ENCODE measurements around the gene SPATA16. TPM values are rescaled to one million over a fixed set of nuclear protein-coding genes. Genes with fewer than 3 reads are reported as not detected.

Gene SPATA16
- total RNA-seq, 1 donor from 2014 or later: not detected

DNA sequence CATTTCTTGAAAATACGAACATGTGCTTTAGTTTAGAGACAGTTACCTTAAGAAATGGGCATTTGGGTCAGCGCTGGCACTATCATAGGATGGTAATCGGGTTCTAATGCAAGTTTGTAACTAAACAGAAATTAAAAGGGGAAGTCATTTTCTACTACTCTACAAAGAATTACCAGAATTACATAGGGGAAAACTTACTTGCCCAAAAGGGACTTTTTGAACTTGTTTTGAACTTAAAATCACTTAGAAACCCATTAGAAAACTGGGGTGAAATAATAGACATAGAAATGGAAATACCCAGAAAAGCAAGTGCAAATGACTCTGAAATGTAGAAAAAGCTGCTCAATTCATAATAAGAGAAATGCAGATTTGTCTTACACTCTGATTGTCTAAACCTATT lies 44.9 kb downstream of the SPATA16 start:
- Mint-ChIP-seq H3K27me3 (no peaks in the 10 kb centered on the region), H3K27ac (no peak overlapping the region), H3K36me3 (ENCODE audit: low read depth) (no peaks in the 10 kb centered on the region), H3K4me1 (no peaks in the 10 kb centered on the region), H3K9me3 (no peaks in the 10 kb centered on the region), H3K4me3 (no peak overlapping the region)
- no peak for DNase-seq
- intact Hi-C loops (cut with micrococcal nuclease): no loop called here

DNA sequence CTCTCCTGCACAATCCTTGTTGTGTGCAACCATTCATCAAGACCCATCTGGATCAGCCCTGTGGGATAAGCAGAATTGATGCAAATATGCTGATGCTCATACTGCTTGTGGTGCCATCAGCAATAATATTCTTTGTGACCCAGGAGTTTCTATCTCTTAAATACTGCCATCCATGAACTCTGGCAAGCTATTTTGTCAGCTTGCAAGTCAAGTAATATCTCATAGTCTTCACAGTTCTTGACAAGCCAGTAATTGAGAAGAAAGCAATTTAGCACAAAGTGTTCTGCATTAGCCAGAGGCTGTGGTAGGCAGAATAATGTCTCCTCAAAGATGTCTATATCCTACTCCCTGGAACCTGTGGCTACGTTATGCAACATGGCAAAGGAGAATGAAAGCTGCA lies 49.0 kb downstream of the SPATA16 start:
- Mint-ChIP-seq H3K36me3 (ENCODE audit: low read depth) (no peaks in the 10 kb centered on the region), H3K4me3 (no peak overlapping the region), H3K27me3 (no peaks in the 10 kb centered on the region), H3K27ac (no peak overlapping the region), H3K9me3 (no peaks in the 10 kb centered on the region), H3K4me1 (no peaks in the 10 kb centered on the region)
- DNase-seq: no peak
- intact Hi-C loops (cut with micrococcal nuclease): no loop called here

DNA sequence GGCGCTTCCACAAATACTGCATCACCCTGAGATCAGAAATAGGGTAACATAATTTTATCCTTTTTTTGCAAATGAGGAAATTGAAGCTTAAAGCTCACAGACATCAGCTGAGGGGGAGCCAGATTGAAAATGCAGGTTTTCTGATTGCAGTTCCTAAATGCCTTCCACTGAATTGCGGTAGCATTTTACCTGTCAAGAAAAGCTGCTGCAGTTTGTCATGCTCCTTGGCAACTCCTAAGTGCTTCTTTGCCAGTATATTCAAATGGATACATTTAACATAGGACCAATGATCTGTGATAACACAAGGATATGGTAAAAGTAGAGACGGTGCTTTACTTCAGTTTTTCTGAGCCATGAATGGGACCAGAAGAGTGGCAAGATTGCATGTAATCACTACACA lies 50.5 kb downstream of the SPATA16 start:
- intact Hi-C loops (cut with micrococcal nuclease): no loop called here
- DNase-seq: no peak
- Mint-ChIP-seq H3K4me1 (no peaks in the 10 kb centered on the region), H3K27ac (no peak overlapping the region), H3K4me3 (no peak overlapping the region), H3K36me3 (ENCODE audit: low read depth) (no peaks in the 10 kb centered on the region), H3K27me3 (no peaks in the 10 kb centered on the region), H3K9me3 (no peaks in the 10 kb centered on the region)

DNA sequence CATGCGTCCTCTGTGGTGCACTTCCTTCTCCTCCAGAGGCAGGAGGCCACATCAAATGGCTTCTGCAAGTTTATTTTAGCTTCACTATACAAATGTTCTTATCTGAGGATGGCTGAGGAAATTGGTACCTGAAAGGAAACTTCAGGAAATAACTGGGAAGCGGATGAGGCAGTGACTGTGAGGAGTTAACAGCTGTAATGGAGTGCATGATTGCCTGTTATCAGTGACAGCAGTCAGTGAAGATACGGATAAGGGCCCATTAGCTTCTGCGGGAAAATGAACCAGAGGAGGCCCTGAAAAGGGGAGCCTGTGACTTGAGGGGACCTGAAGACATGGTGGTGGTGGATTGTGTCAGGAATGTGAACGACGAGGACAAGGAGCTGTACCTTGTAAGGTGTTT lies 51.8 kb downstream of the SPATA16 start:
- intact Hi-C loops (cut with micrococcal nuclease): no loop called here
- H3K9me3 Mint-ChIP-seq: no peaks in the 10 kb centered on the region
- no peaks in the 10 kb centered on the region for H3K4me1 Mint-ChIP-seq
- H3K36me3 Mint-ChIP-seq (ENCODE audit: low read depth): no peaks in the 10 kb centered on the region
- no peak for DNase-seq
- H3K4me3 Mint-ChIP-seq: no peak overlapping the region
- H3K27ac Mint-ChIP-seq: no peak overlapping the region
- no peaks in the 10 kb centered on the region for H3K27me3 Mint-ChIP-seq

DNA sequence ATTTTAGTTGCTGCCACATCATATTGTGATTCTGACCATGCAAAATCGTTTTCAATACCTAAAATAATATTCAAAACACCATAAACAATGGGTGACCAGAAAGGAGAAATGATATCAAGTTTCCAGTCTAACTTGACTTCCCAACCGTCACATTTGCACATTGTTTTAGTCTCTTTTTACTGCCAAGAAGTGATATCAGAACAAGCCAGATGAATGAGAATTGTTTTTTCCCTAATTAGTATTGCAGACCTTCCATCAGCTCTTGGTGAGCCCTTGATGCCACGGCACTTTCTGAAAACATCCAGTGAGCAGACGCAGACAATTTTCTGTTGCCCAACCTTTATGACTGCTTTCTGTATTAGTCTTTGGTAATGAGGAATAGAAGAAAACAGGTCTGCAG lies 62.5 kb downstream of the SPATA16 start:
- H3K4me3 Mint-ChIP-seq: no peak overlapping the region
- intact Hi-C loops (cut with micrococcal nuclease): no loop called here
- no peak for DNase-seq

DNA sequence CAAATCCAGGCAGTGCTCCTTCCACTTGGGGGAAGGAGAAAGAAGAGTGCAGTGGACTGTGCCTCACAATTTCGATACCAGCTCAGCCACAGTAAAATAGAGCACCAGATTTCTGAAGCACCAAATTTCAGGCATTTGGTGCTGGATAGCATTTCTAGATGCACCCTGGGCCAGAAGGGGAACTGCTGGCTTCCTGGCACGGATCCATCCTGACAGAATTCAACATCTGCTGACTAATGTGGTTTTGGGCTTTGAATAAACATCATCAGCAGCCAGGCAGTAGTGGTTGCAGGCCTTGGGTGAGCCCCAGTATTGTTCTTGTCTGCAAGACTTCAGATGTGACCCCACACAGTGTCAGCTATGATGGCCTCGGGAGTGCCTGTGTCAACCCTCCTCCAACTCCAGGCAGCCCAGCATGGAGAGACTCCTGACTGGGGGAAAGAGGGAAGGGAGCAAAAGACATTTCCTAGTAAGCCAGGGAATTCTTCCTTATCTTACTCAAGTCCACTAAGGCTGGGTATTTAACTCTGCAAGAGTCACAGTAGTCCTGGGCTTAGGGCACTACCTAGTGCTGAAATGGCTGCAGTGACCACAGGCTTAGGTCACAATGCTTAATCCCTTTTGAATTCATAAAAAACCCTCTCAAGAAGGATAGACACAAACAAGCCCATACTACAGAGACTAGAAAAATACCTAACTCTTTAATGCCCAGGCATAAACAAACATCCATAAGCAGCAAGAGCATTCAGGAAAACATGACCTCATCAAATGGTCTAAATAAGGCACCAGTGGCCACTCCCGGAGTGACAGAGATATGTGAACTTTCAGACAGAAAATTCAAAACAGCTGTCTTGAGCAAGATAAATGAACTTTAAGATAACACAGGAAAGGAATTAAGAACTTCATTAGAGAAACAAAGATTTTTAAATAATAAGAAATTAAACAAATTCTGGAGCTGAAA lies 74.7 kb downstream of the SPATA16 start:
- no peak overlapping the region for H3K4me3 Mint-ChIP-seq
- no peaks in the 10 kb centered on the region for H3K4me1 Mint-ChIP-seq
- no peak for DNase-seq
- no peaks in the 10 kb centered on the region for H3K27me3 Mint-ChIP-seq
- H3K9me3 Mint-ChIP-seq: peaks cover 3% of the 10 kb centered on the region
- intact Hi-C loops (cut with micrococcal nuclease): no loop called here
- H3K27ac Mint-ChIP-seq: no peak overlapping the region
- H3K36me3 Mint-ChIP-seq (ENCODE audit: low read depth): no peaks in the 10 kb centered on the region

More for the DNA sequence above, 62.5 kb downstream of the SPATA16 start:
- Mint-ChIP-seq H3K36me3 (ENCODE audit: low read depth) (no peaks in the 10 kb centered on the region), H3K9me3 (no peaks in the 10 kb centered on the region), H3K27ac (no peak overlapping the region), H3K27me3 (no peaks in the 10 kb centered on the region), H3K4me1 (no peaks in the 10 kb centered on the region)

DNA sequence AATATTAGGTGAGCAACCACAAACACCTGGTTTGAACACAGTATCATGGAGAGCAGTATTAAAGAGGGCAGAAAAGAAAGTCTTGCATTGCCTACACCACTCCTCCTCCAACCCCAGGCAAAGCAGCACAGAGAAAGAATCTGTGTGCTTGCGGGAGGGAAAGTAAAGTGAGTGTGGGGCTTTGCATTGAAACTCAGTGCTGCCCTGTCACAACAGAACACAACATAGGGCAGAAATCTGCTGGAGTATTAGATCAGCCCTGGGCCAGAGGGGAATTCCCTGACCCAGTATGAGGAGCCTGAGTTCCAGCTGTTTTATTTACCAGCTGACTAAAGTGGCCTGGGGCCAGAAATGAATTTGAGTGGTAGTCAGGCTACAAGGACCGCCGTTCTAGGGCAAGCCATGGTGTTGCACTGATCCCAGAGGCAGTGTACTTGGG lies 75.5 kb downstream of the SPATA16 start:
- no peaks in the 10 kb centered on the region for H3K27me3 Mint-ChIP-seq
- H3K27ac Mint-ChIP-seq: no peak overlapping the region
- intact Hi-C loops (cut with micrococcal nuclease): no loop called here
- no peak overlapping the region for H3K4me3 Mint-ChIP-seq
- no peaks in the 10 kb centered on the region for H3K36me3 Mint-ChIP-seq (ENCODE audit: low read depth)
- no peak for DNase-seq
- H3K9me3 Mint-ChIP-seq: no peaks in the 10 kb centered on the region
- H3K4me1 Mint-ChIP-seq: no peaks in the 10 kb centered on the region

DNA sequence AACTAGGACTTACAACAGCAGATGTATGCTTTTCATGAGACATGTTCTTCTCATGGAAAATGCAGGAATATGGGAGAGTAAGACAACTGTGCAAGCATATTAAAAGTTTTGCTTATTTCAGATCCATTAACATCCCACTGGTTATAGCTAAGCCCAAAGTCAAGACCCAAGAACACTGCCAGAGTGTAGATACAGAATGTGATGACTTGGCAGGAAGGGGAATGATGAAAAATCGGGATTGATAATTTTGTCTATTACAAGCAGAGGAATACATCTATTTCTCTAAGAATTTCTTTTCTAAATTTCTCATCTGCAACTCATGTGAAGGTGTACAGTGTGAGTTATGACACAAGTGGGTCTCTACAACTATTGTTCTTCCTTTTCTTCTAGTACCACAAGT lies 76.4 kb downstream of the SPATA16 start:
- intact Hi-C loops (cut with micrococcal nuclease): no loop called here
- no peak overlapping the region for H3K4me3 Mint-ChIP-seq
- no peaks in the 10 kb centered on the region for H3K36me3 Mint-ChIP-seq (ENCODE audit: low read depth)
- H3K4me1 Mint-ChIP-seq: no peaks in the 10 kb centered on the region
- H3K27ac Mint-ChIP-seq: no peak overlapping the region
- no peaks in the 10 kb centered on the region for H3K27me3 Mint-ChIP-seq
- DNase-seq: no peak
- no peaks in the 10 kb centered on the region for H3K9me3 Mint-ChIP-seq

DNA sequence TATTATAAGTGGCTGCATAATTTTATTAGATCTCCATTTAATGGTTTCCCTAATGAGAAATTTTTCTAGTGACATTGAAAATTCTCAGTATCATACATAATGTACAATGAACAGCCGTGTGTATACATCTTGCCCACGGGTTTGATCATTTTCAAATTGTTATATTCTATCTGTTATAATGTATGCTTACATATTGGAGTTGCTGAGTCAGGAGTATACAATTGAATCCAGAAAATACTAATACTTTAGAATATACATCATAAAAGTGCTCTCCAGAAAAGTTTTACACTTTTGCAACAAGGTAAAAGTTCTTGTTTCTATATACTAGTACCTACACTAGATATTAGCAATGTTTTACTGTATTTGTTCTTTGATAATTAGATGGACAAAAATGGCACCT lies 82.8 kb downstream of the SPATA16 start:
- Mint-ChIP-seq H3K36me3 (ENCODE audit: low read depth) (no peaks in the 10 kb centered on the region), H3K4me3 (no peak overlapping the region), H3K27ac (no peak overlapping the region), H3K9me3 (no peaks in the 10 kb centered on the region), H3K4me1 (no peaks in the 10 kb centered on the region), H3K27me3 (no peaks in the 10 kb centered on the region)
- no peak for DNase-seq
- intact Hi-C loops (cut with micrococcal nuclease): no loop called here

DNA sequence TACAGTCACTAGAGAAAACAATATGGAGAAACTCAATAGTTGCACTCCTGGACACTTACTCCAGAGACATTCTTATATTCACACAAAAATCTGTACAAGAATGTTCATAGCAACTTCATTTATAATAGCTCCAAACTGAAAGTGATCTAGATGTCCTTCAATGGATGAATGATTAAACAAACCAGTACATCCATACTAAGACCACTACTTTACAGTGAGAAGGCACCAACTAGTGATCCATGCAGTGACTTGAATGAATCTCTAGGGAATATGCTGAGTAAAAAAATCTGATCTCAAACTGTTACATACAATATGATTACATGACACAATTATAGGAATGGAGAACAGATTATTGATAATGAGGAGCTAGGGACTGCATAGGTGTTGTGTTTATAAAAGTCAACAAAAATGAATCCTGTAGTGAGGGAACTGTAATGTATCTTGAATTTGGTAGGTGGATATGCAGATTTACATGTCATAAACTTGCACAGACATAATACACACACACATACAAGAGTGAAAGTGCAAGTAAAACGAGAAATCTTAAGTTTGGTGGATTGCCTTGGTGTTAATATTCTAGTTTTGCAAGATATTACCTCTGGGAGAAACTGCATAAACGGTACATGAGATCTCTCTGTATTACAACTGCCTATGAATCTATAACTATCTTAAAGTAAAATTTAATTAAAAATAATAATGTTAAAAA lies 85.7 kb downstream of the SPATA16 start:
- DNase-seq: no peak
- Mint-ChIP-seq H3K4me1 (no peaks in the 10 kb centered on the region), H3K9me3 (no peaks in the 10 kb centered on the region), H3K27me3 (no peaks in the 10 kb centered on the region), H3K27ac (no peak overlapping the region), H3K36me3 (ENCODE audit: low read depth) (no peaks in the 10 kb centered on the region), H3K4me3 (no peak overlapping the region)
- intact Hi-C loops (cut with micrococcal nuclease): no loop called here

DNA sequence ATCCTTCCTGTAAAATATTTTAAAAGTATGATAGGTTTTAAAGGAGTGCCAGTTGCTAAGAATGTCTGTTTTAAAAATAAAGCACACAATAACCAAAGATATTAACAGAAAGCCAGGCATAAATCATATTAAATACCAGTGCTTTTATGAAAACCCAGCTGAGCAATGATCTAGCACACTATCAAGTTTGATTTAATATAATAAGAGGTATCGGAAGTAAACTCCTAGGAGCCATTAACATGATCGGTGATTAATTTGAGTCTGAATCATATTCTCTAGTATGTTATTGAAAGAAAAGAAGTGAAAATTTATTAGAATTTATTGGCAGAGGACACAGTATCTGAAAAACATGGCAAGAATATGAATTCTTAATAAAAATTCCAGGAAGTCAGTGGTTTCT lies 91.7 kb downstream of the SPATA16 start:
- no peaks in the 10 kb centered on the region for H3K36me3 Mint-ChIP-seq (ENCODE audit: low read depth)
- H3K27me3 Mint-ChIP-seq: no peaks in the 10 kb centered on the region
- H3K9me3 Mint-ChIP-seq: no peaks in the 10 kb centered on the region
- no peak overlapping the region for H3K4me3 Mint-ChIP-seq
- no peak overlapping the region for H3K27ac Mint-ChIP-seq
- DNase-seq: no peak
- H3K4me1 Mint-ChIP-seq: no peaks in the 10 kb centered on the region
- intact Hi-C loops (cut with micrococcal nuclease): no loop called here

DNA sequence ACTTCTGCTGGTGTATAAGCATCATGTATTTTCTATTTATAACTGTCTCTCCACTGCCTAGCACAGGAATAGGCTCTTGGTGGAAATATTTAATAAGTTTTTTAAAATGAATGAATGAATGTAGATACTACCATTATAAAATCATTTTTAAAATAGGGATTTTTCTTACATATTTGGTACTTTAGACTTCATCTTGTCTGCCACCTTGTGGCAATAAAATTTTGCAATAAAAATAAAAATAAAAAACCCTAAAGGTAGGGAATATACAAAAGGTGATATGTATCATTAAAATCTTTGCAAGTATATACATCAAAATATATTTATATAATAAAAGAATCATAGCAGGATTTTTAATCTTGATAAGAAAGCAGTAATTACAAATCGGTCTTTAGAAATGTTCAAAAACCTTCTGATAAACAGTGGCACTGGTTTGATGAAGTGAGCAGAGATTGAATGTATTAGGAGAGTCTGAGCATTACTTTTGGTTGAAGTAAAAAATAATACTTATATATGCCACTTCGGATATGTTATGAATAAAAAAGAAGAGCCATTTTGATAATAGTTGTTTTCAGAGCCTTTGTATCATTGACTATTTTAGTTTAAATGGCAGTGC lies 95.2 kb downstream of the SPATA16 start:
- no peaks in the 10 kb centered on the region for H3K4me1 Mint-ChIP-seq
- H3K36me3 Mint-ChIP-seq (ENCODE audit: low read depth): no peaks in the 10 kb centered on the region
- no peak overlapping the region for H3K4me3 Mint-ChIP-seq
- intact Hi-C loops (cut with micrococcal nuclease): no loop called here
- no peaks in the 10 kb centered on the region for H3K9me3 Mint-ChIP-seq
- no peaks in the 10 kb centered on the region for H3K27me3 Mint-ChIP-seq
- no peak overlapping the region for H3K27ac Mint-ChIP-seq
- DNase-seq: no peak

DNA sequence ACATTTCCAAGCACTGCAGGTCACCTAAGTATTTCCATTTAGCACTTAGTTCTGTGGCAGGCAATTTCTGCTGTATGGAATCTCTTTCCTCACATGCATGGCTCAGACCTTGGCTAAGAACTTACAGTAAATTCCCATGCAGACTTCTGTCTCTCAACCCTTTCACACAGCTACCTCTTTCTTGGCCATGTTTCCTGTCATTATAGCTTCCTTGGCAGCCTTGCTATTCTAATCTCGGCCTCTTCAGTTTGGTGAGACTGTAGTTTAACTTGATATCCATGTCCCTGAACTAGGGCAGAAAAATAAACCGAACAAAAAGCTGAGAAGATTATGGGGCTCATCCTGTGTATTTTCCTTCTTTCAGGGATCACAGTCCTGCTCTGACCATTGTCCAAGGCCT lies 96.0 kb downstream of the SPATA16 start:
- Mint-ChIP-seq H3K36me3 (ENCODE audit: low read depth) (no peaks in the 10 kb centered on the region), H3K27ac (no peak overlapping the region), H3K4me1 (no peaks in the 10 kb centered on the region), H3K27me3 (no peaks in the 10 kb centered on the region), H3K9me3 (no peaks in the 10 kb centered on the region), H3K4me3 (no peak overlapping the region)
- intact Hi-C loops (cut with micrococcal nuclease): no loop called here
- DNase-seq: no peak

DNA sequence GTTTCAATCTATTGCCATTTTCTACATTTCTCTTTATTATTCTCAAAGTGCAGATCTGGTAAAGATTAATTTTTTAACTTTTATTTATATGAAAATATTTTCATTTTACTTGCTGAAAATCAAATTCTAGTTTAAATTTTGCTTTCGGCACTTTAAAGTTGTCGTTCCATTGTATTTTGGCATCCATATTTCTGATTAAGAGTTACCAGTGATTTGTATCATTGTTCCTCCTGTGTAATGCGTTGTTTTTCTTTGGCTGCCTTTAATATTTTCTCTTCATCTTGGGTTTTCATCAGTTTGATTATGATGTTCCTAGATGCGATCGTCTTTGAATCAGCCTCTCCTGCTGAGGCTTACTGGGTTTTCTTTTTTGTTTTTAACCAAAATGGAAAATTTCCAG lies 97.3 kb downstream of the SPATA16 start:
- H3K4me1 Mint-ChIP-seq: no peaks in the 10 kb centered on the region

More for the DNA sequence above, 97.3 kb downstream of the SPATA16 start:
- no peak for DNase-seq
- Mint-ChIP-seq H3K4me3 (no peak overlapping the region), H3K27ac (no peak overlapping the region), H3K36me3 (ENCODE audit: low read depth) (no peaks in the 10 kb centered on the region), H3K27me3 (no peaks in the 10 kb centered on the region), H3K9me3 (no peaks in the 10 kb centered on the region)
- intact Hi-C loops (cut with micrococcal nuclease): no loop called here
